Ovary (tissue), 9 donors: Measurements from ENCODE around the gene SPPL2A. TPM values are rescaled to one million over a fixed set of nuclear protein-coding genes. Genes with fewer than 3 reads are reported as not detected.

ENCODE experiments used
- DNase-seq, 5 donors: peaks; one replicate each; pipeline ENCODE4 v3.0.0-alpha.2; 2019 to 2020
- H3K27ac ChIP-seq, 2 donors: fragments of 200-600 bp; one replicate each; pipeline versions ENCODE4 v1.5.1 to v1.8.0; 2019 to 2022
- H3K27me3 ChIP-seq: fragments of 200-600 bp; one replicate; pipeline ENCODE4 v1.8.0; 2022
- H3K36me3 ChIP-seq: fragments of 200-600 bp; sonication (generic); one replicate; pipeline ENCODE4 v1.5.1; 2019
- H3K4me1 ChIP-seq: one replicate; pipeline ENCODE4 v1.8.1; 2013; ENCODE audit warnings: mild to moderate bottlenecking, moderate library complexity; ENCODE audit not compliant: insufficient read depth
- H3K4me3 ChIP-seq: fragments of 200-600 bp; sonication (generic); one replicate; pipeline ENCODE4 v1.5.1; 2017
- H3K9me3 ChIP-seq, 2 donors: fragments of 200-600 bp in 1 of 2; sonication (generic) in 1 of 2; one replicate each; pipeline versions ENCODE4 v1.5.1 to v1.8.1; 2013 to 2019; ENCODE audit warnings: mild to moderate bottlenecking in 1 of 2, moderate library complexity in 1 of 2
- CTCF ChIP-seq, 3 donors: fragments of 450-650 bp in 2 of 3; fragments of 200-600 bp in 1 of 3; IDR thresholded peaks; one replicate each; pipeline versions ENCODE4 v1.5.1 to v1.8.0; 2016 to 2022; ENCODE audit warnings: antibody characterized with exemption in 3 of 3, mild to moderate bottlenecking in 1 of 3
- EP300 ChIP-seq: sonication (generic); formaldehyde crosslinking; IDR thresholded peaks from one replicate; pipeline ENCODE4 v1.6.1; 2017; ENCODE audit warnings: antibody characterized with exemption
- POLR2A ChIP-seq: fragments of 450-650 bp; IDR thresholded peaks from one replicate; pipeline ENCODE4 v1.6.1; 2017; ENCODE audit warnings: antibody characterized with exemption, mild to moderate bottlenecking, moderate library complexity
- WGBS, 3 donors: extraction: QIAGEN DNeasy Blood & Tissue Kit in 1 of 3; methylation state at CpG; one replicate each; pipeline versions ENCODE4 v1.1.5 to v1.1.7; 2013 to 2017; 5-methylcytosine and 5-hydroxymethylcytosine counted together
- intact Hi-C, 4 donors: fragments of 100-400 bp; cut with DNase I; formaldehyde crosslinking; loops; one replicate each; pipeline versions ENCODE4 v1.11.0 to v1.15.1; 2022 to 2023
- polyA plus RNA-seq, 2 donors: library from polyadenylated mRNA; stranded (reverse); fragments of 200-250 nt in 1 of 2; fragments of 350-450 nt in 1 of 2; fragmentation: Illumina TruSeq in 1 of 2; extraction: RNeasy Lipid Tissue Mini Kit (QIAGEN cat#74804) in 1 of 2; gene quantifications; one replicate each; pipeline ENCODE4 v1.2.3, GENCODE V29; 2013 to 2014
- total RNA-seq, 7 donors: library from RNA; depleted of rRNA in 2 of 7; stranded (reverse); fragments of >200 nt in 2 of 7; fragmentation: NEBNext Ultra II Directional in 3 of 7; extraction: Animal tissue kit (Norgen Biotek cat#: 25700) in 3 of 7; gene quantifications; one replicate each; pipeline versions ENCODE4 v1.1.0 to v1.2.4, GENCODE V29; 2016 to 2023
- donor health status: DM: no; HTN: no; CAD: no; lungs with moderate emphysema.
- donor health status: DM: no; HTN: no; CAD: no.
- donor health status: Bipolar disorder and iron deficiency.
- donor health status: DM: yes; HTN: yes; CAD: no.
- donor health status: DM: no; HTN: no; CAD: no.
- donor health status: DM: yes; HTN: yes; CAD: no.

Gene SPPL2A
- total and polyA plus RNA-seq, 9 donors = 15.4 to 97.2 (median 55.7) TPM

GRCh38 chr15:50750227-50750705, 15.2 kb downstream of the SPPL2A start:
- Histone ChIP-seq H3K4me1 (peaks cover 3% of the 10 kb centered on the region), H3K4me3 (no peak overlapping the region), H3K27me3 (no peaks in the 10 kb centered on the region), H3K36me3 (no peaks in the 10 kb centered on the region), H3K9me3 (no peaks in the 10 kb centered on the region), H3K27ac (no peak overlapping the region)
- TF ChIP-seq POLR2A (no peak), CTCF (IDR thresholded peaks at IDR 0.05) (no peak), EP300 (no peak)
- DNase-seq = no peak
- 58 to 70% (median 68%) methylated on average over 6 of the region's 6 CpGs for WGBS, 3 donors
- intact Hi-C loops = no loop called here

GRCh38 chr15:50747523-50747922, 18.0 kb downstream of the SPPL2A start:
- H3K36me3 ChIP-seq = no peaks in the 10 kb centered on the region
- no peak for TF ChIP-seq EP300
- no peak for TF ChIP-seq POLR2A
- no peak for TF ChIP-seq CTCF (IDR thresholded peaks at IDR 0.05)
- 59 to 79% (median 63%) methylated on average over 2 of the region's 2 CpGs for WGBS, 3 donors
- no peak for DNase-seq
- no peak overlapping the region for H3K27ac ChIP-seq
- no peaks in the 10 kb centered on the region for H3K27me3 ChIP-seq
- H3K9me3 ChIP-seq = no peaks in the 10 kb centered on the region
- H3K4me1 ChIP-seq = peaks cover 3% of the 10 kb centered on the region
- intact Hi-C loops = no loop called here
- no peak overlapping the region for H3K4me3 ChIP-seq

- intact Hi-C loops = no loop called here
- 88 to 95% (median 89%) methylated on average over 1 of the region's 1 CpG for WGBS, 3 donors
- no peaks in the 10 kb centered on the region for H3K4me1 ChIP-seq
Observed at GRCh38 chr15:50744601-50745000, 20.9 kb downstream of the SPPL2A start.

GRCh38 chr15:50740955-50741354, 24.6 kb downstream of the SPPL2A start:
- intact Hi-C loops = no loop called here
- Histone ChIP-seq H3K4me3 (no peak overlapping the region), H3K27me3 (no peaks in the 10 kb centered on the region), H3K9me3 (no peaks in the 10 kb centered on the region), H3K36me3 (no peaks in the 10 kb centered on the region), H3K4me1 (no peaks in the 10 kb centered on the region), H3K27ac (no peak overlapping the region)
- DNase-seq = no peak
- 89 to 92% (median 89%) methylated on average over 3 of the region's 3 CpGs for WGBS, 3 donors
- TF ChIP-seq POLR2A (no peak), EP300 (no peak), CTCF (IDR thresholded peaks at IDR 0.05) (no peak)

More at GRCh38 chr15:50744601-50745000, 20.9 kb downstream of the SPPL2A start:
- no peaks in the 10 kb centered on the region for H3K9me3 ChIP-seq
- no peaks in the 10 kb centered on the region for H3K27me3 ChIP-seq
- no peak overlapping the region for H3K27ac ChIP-seq
- DNase-seq = no peak
- no peaks in the 10 kb centered on the region for H3K36me3 ChIP-seq
- no peak overlapping the region for H3K4me3 ChIP-seq
- TF ChIP-seq CTCF (IDR thresholded peaks at IDR 0.05) (no peak), POLR2A (no peak), EP300 (no peak)
